OCI-LY7 (cell line): ENCODE data around the gene SNU13. TPM values are rescaled to one million over a fixed set of nuclear protein-coding genes. Genes with fewer than 3 reads are reported as not detected.
"Not testable (repeated sequence)": the region's sequence is repeated elsewhere in the genome, so short reads cannot be mapped to it uniquely, and the experiment has no call there.

Experiments
- BruUV-seq: library from RNA; stranded (reverse); fragments of 400-500 nt; replicated peaks from 2 replicates; lab custom pipeline; 2021; lab: Mats Ljungman, UMichigan
- CTCF ChIA-PET: fragments of 300-600 bp; sonication (Branson Sonifier 250); formaldehyde crosslinking; loops from one replicate; lab custom pipeline; 2022; ENCODE audit warnings: antibody characterized with exemption; ENCODE audit not compliant: unreplicated experiment; lab: Charles Lee
- POLR2A ChIA-PET: fragments of 300-600 bp; sonication (Branson Sonifier 250); formaldehyde crosslinking; loops from one replicate; lab custom pipeline; 2022; ENCODE audit warnings: antibody characterized with exemption; lab: Charles Lee
- DNase-seq: peaks from one replicate; pipeline ENCODE4 v3.0.0-alpha.2; 2015; ENCODE audit warnings: low spot score
- H2AFZ ChIP-seq: fragments of 200-600 bp; sonication (generic), shearing (Covaris generic); 2 replicates; pipeline ENCODE4 v1.6.1; 2014; ENCODE audit warnings: mild to moderate bottlenecking, antibody characterized with exemption, low read length, moderate library complexity
- H3K27ac ChIP-seq: fragments of 200-600 bp; sonication (generic); 2 replicates; pipeline ENCODE4 v1.5.1; 2014; ENCODE audit warnings: mixed run types, low read depth, mild to moderate bottlenecking, moderate library complexity, low read length, inconsistent platforms; ENCODE audit not compliant: poor library complexity, severe bottlenecking
- H3K36me3 ChIP-seq: fragments of 200-600 bp; sonication (generic); 2 replicates; pipeline ENCODE4 v1.6.1; 2014; ENCODE audit warnings: mild to moderate bottlenecking, antibody characterized with exemption, low read length, moderate library complexity, mixed read lengths; ENCODE audit not compliant: insufficient read depth
- H3K4me1 ChIP-seq: fragments of 200-600 bp; sonication (generic); 2 replicates; pipeline ENCODE4 v1.5.1; 2014; ENCODE audit warnings: mild to moderate bottlenecking, low read length; ENCODE audit not compliant: insufficient read depth, poor library complexity, severe bottlenecking
- H3K4me2 ChIP-seq: fragments of 200-600 bp; sonication (generic); 2 replicates; pipeline ENCODE4 v1.6.1; 2014; ENCODE audit warnings: mild to moderate bottlenecking, low read length
- H3K4me3 ChIP-seq: fragments of 200-600 bp; sonication (generic); 2 replicates; pipeline ENCODE4 v1.5.1; 2014; ENCODE audit warnings: mild to moderate bottlenecking, low read depth, low read length; ENCODE audit not compliant: poor library complexity, severe bottlenecking
- H3K79me2 ChIP-seq: fragments of 200-600 bp; sonication (generic); 2 replicates; pipeline ENCODE4 v1.6.1; 2016; ENCODE audit warnings: low read depth, mild to moderate bottlenecking, low read length, moderate library complexity, mixed read lengths; ENCODE audit not compliant: insufficient read depth
- H3K9me2 ChIP-seq: fragments of 200-600 bp; sonication (generic); 2 replicates; pipeline ENCODE4 v1.6.1; 2016; ENCODE audit warnings: mild to moderate bottlenecking, low read length, mixed read lengths; ENCODE audit not compliant: insufficient read depth
- H3K9me3 ChIP-seq: fragments of 200-600 bp; sonication (generic); 2 replicates; pipeline ENCODE4 v1.6.1; 2014; ENCODE audit warnings: mild to moderate bottlenecking, mixed run types, low read length, mixed read lengths
- H4K20me1 ChIP-seq: fragments of 200-600 bp; sonication (generic); 2 replicates; pipeline ENCODE4 v1.6.1; 2014; ENCODE audit warnings: mild to moderate bottlenecking, antibody characterized with exemption, low read length, moderate library complexity, mixed read lengths; ENCODE audit not compliant: insufficient read depth
- CTCF ChIP-seq: fragments of 200-600 bp; sonication (generic); conservative IDR thresholded peaks from 2 replicates; pipeline ENCODE4 v1.5.1; 2014; ENCODE audit warnings: mild to moderate bottlenecking, antibody characterized with exemption, low read length, moderate library complexity, mixed read lengths
- EZH2phosphoT487 ChIP-seq: fragments of 200-600 bp; sonication (generic); IDR thresholded peaks from 2 replicates; pipeline ENCODE4 v1.6.1; 2018; ENCODE audit warnings: low read depth, borderline replicate concordance, mild to moderate bottlenecking, mixed run types, antibody characterized with exemption, low read length, moderate library complexity, mixed read lengths
- intact Hi-C: fragments of 100-400 bp; cut with micrococcal nuclease; formaldehyde crosslinking; loops from one replicate; pipeline ENCODE4 v1.10.0; 2022; ENCODE audit not compliant: unreplicated experiment
- total RNA-seq, 2 experiments: library from RNA; depleted of rRNA in 1 of 2; stranded (reverse); fragments of >200 nt in 1 of 2; shearing (Covaris generic) in 1 of 2; gene quantifications; 2 replicates each; pipeline ENCODE4 v1.2.3, GENCODE V29; 2014 to 2022

The SNU13 gene
- total RNA-seq, 2 experiments from 2014 or later, result 199 to 246 TPM

GRCh38 chr22:41674846-41675340 lies 13.8 kb downstream of the SNU13 start:
- no peak overlapping the region for H3K27ac ChIP-seq
- no peaks in the 10 kb centered on the region for H3K9me3 ChIP-seq
- no TSS peak for BruUV-seq
- no peak overlapping the region for H3K4me3 ChIP-seq
- no peaks in the 10 kb centered on the region for H3K9me2 ChIP-seq
- TF ChIP-seq EZH2phosphoT487 (no peak), CTCF (no peak)
- peaks cover 32% of the 10 kb centered on the region for H3K79me2 ChIP-seq
- intact Hi-C loops, result no loop called here
- peaks cover 85% of the 10 kb centered on the region for H3K36me3 ChIP-seq
- no peak overlapping the region for H2AFZ ChIP-seq
- no peak overlapping the region for H3K4me2 ChIP-seq
- no peak for DNase-seq
- CTCF ChIA-PET, result no interaction called here
- POLR2A ChIA-PET, result interaction anchor here (0.6 kb wide), 1 partner anchor 12 kb away, joined by 3 read pairs; no protein-coding TSS in a partner anchor
- H3K4me1 ChIP-seq, result no peaks in the 10 kb centered on the region
- peaks cover 15% of the 10 kb centered on the region for H4K20me1 ChIP-seq

- no TSS peak for BruUV-seq
- no peaks in the 10 kb centered on the region for H3K9me2 ChIP-seq
- H3K4me2 ChIP-seq, result no peak overlapping the region
- DNase-seq, result peak; percentile 56
- no peak for TF ChIP-seq EZH2phosphoT487
- TF ChIP-seq CTCF, result peak; percentile 89
- intact Hi-C loops, result no loop called here
- no peak overlapping the region for H3K4me3 ChIP-seq
- peaks cover 73% of the 10 kb centered on the region for H3K36me3 ChIP-seq
- ChIA-PET POLR2A (interaction anchor here (0.5 to 0.6 kb wide), 2 partner anchors 13 to 108 kb away, joined by 3 to 4 read pairs; no protein-coding TSS in a partner anchor), CTCF (no interaction called here)
- H3K9me3 ChIP-seq, result no peaks in the 10 kb centered on the region
- peaks cover 6% of the 10 kb centered on the region; the same call in 1 of the 2 replicates for H4K20me1 ChIP-seq
- peaks cover 13% of the 10 kb centered on the region; the same call in 1 of the 2 replicates for H3K79me2 ChIP-seq
- H2AFZ ChIP-seq, result no peak overlapping the region
- no peak overlapping the region for H3K27ac ChIP-seq
- peaks cover under 1% of the 10 kb centered on the region for H3K4me1 ChIP-seq
Measured at GRCh38 chr22:41672780-41673509, 15.7 kb downstream of the SNU13 start.

- peaks cover 64% of the 10 kb centered on the region for H3K36me3 ChIP-seq
- DNase-seq, H3K4me3 ChIP-seq, H3K4me2 ChIP-seq, intact Hi-C loops, H3K27ac ChIP-seq, H3K9me3 ChIP-seq, BruUV-seq, H3K4me1 ChIP-seq, H2AFZ ChIP-seq, H3K79me2 ChIP-seq, CTCF ChIA-PET, H4K20me1 ChIP-seq, H3K9me2 ChIP-seq: not testable (repeated sequence)
- POLR2A ChIA-PET, result interaction anchor here (0.6 kb wide), 1 partner anchor 47 kb away, joined by 3 read pairs; no protein-coding TSS in a partner anchor
Measured at GRCh38 chr22:41672096-41672495, 16.6 kb downstream of the SNU13 start.
